Caco-2 (cell line): ENCODE results near the gene TAX1BP3. TPM values are rescaled to one million over a fixed set of nuclear protein-coding genes. Genes with fewer than 3 reads are reported as not detected.

Experiments
- BruUV-seq: library from RNA; stranded (reverse); fragments of 400-500 nt; replicated peaks from 2 replicates; lab custom pipeline; 2021; lab: Mats Ljungman, UMichigan
- CTCF ChIA-PET: fragments of 300-600 bp; sonication (Branson Sonifier 250); formaldehyde crosslinking; loops from one replicate; lab custom pipeline; 2022; ENCODE audit warnings: antibody characterized with exemption; lab: Charles Lee
- POLR2A ChIA-PET: fragments of 300-600 bp; sonication (Branson Sonifier 250); formaldehyde crosslinking; loops from one replicate; lab custom pipeline; 2022; ENCODE audit warnings: antibody characterized with exemption; lab: Charles Lee
- DNase-seq, 2 experiments: peaks; one replicate each; pipeline versions ENCODE4 v3.0.0 to v3.0.0-alpha.2; 2020 to 2022
- H3K27me3 ChIP-seq: replicated peaks from 2 replicates; pipeline ENCODE4 v1.6.0; 2011; ENCODE audit warnings: low read length; ENCODE audit not compliant: control insufficient read depth, insufficient read depth
- H3K36me3 ChIP-seq: 2 replicates; pipeline ENCODE4 v1.5.1; 2011; ENCODE audit warnings: low read length; ENCODE audit not compliant: control insufficient read depth, insufficient read depth
- H3K4me1 ChIP-seq: fragments of 250-450 bp; sonication (Bioruptor Pico); 2 replicates; pipeline ENCODE4 v1.5.1; 2020; ENCODE audit warnings: mild to moderate bottlenecking
- H3K4me3 ChIP-seq: 2 replicates; pipeline ENCODE4 v1.5.1; 2011; ENCODE audit warnings: low read depth, mild to moderate bottlenecking, control low read depth, low read length
- H3K9me3 ChIP-seq: fragments of 250-450 bp; sonication (Bioruptor Pico); 2 replicates; pipeline ENCODE4 v1.5.1; 2020; ENCODE audit warnings: mild to moderate bottlenecking, moderate library complexity
- H3K27ac Mint-ChIP-seq: one replicate; pipeline ENCODE4 v1.8.0; 2022; ENCODE audit warnings: mixed read lengths; ENCODE audit not compliant: unreplicated experiment
- H3K27me3 Mint-ChIP-seq: one replicate; pipeline ENCODE4 v1.8.0; 2022; ENCODE audit warnings: mixed read lengths; ENCODE audit not compliant: insufficient read depth, unreplicated experiment
- H3K36me3 Mint-ChIP-seq: one replicate; pipeline ENCODE4 v1.8.0; 2022; ENCODE audit warnings: mild to moderate bottlenecking, mixed read lengths; ENCODE audit not compliant: insufficient read depth, unreplicated experiment
- H3K4me1 Mint-ChIP-seq: one replicate; pipeline ENCODE4 v1.8.0; 2022; ENCODE audit warnings: low read depth, mixed read lengths; ENCODE audit not compliant: unreplicated experiment
- H3K4me3 Mint-ChIP-seq: one replicate; pipeline ENCODE4 v1.8.0; 2022; ENCODE audit warnings: mild to moderate bottlenecking, moderate library complexity, mixed read lengths; ENCODE audit not compliant: unreplicated experiment
- H3K9me3 Mint-ChIP-seq: one replicate; pipeline ENCODE4 v1.8.0; 2022; ENCODE audit warnings: mixed read lengths; ENCODE audit not compliant: unreplicated experiment
- CTCF ChIP-seq, 2 experiments: fragments of 200-600 bp in 1 of 2; IDR thresholded peaks; 1 replicate in 1 of 2; 2 replicates in 1 of 2; pipeline versions ENCODE4 v1.5.1 to v1.8.0; 2011 to 2022; ENCODE audit warnings: antibody characterized with exemption in 1 of 2, control low read depth in 1 of 2, inconsistent platforms in 1 of 2, low read depth in 1 of 2, low read length in 1 of 2, mild to moderate bottlenecking in 1 of 2, moderate library complexity in 1 of 2; ENCODE audit not compliant: insufficient read depth in 1 of 2, severe bottlenecking in 1 of 2, unreplicated experiment in 1 of 2
- intact Hi-C: fragments of 100-400 bp; cut with micrococcal nuclease; formaldehyde crosslinking; loops from one replicate; pipeline ENCODE4 v1.10.0; 2022; ENCODE audit not compliant: unreplicated experiment
- total RNA-seq: library from RNA; stranded (reverse); gene quantifications from 2 replicates; pipeline ENCODE4 v1.2.3, GENCODE V29; 2022

TAX1BP3 gene
- total RNA-seq, 1 experiment from 2014 or later: 58.2 TPM

- intact Hi-C loops: no loop called here
- no peak overlapping the region for H3K4me3 ChIP-seq
- no peaks in the 10 kb centered on the region for H3K4me1 Mint-ChIP-seq
- H3K27me3 Mint-ChIP-seq: no peaks in the 10 kb centered on the region
- peaks cover 11% of the 10 kb centered on the region for H3K36me3 Mint-ChIP-seq
- no peak for TF ChIP-seq CTCF (IDR thresholded peaks at IDR 0.05; ENCODE audit: insufficient read depth in 1 of 2, low read depth in 1 of 2, low read length in 1 of 2, severe bottlenecking in 1 of 2, unreplicated experiment in 1 of 2)
- no peak overlapping the region for H3K27ac Mint-ChIP-seq
- H3K9me3 ChIP-seq: no peaks in the 10 kb centered on the region
- no peaks in the 10 kb centered on the region for H3K36me3 ChIP-seq
- no peak overlapping the region for H3K4me3 Mint-ChIP-seq
- ChIA-PET CTCF (no interaction called here), POLR2A (no interaction called here)
- H3K9me3 Mint-ChIP-seq: no peaks in the 10 kb centered on the region
- BruUV-seq: no TSS peak
- H3K4me1 ChIP-seq: no peaks in the 10 kb centered on the region
- DNase-seq: no peak
- H3K27me3 ChIP-seq: no peaks in the 10 kb centered on the region
Observed at GRCh38 chr17:3643889-3644349, 24.5 kb downstream of the TAX1BP3 start.

- BruUV-seq: no TSS peak
- no peaks in the 10 kb centered on the region for H3K4me1 Mint-ChIP-seq
- DNase-seq: peak in 1 of 2 experiments; percentile 22
- H3K4me3 Mint-ChIP-seq: no peak overlapping the region
- Histone ChIP-seq H3K9me3 (no peaks in the 10 kb centered on the region), H3K27me3 (no peaks in the 10 kb centered on the region), H3K36me3 (no peaks in the 10 kb centered on the region), H3K4me1 (no peaks in the 10 kb centered on the region), H3K4me3 (no peak overlapping the region)
- no peaks in the 10 kb centered on the region for H3K27me3 Mint-ChIP-seq
- POLR2A ChIA-PET: no interaction called here
- H3K9me3 Mint-ChIP-seq: no peaks in the 10 kb centered on the region
- TF ChIP-seq CTCF (IDR thresholded peaks at IDR 0.05; ENCODE audit: insufficient read depth in 1 of 2, low read depth in 1 of 2, low read length in 1 of 2, severe bottlenecking in 1 of 2, unreplicated experiment in 1 of 2): no peak
- CTCF ChIA-PET: no interaction called here
- intact Hi-C loops: no loop called here
- peaks cover 6% of the 10 kb centered on the region for H3K36me3 Mint-ChIP-seq
- H3K27ac Mint-ChIP-seq: no peak overlapping the region
Observed at GRCh38 chr17:3641717-3642486, 26.5 kb downstream of the TAX1BP3 start.

- BruUV-seq: no TSS peak
- Histone ChIP-seq H3K4me1 (no peaks in the 10 kb centered on the region), H3K36me3 (no peaks in the 10 kb centered on the region), H3K4me3 (no peak overlapping the region), H3K27me3 (no peaks in the 10 kb centered on the region), H3K9me3 (no peaks in the 10 kb centered on the region)
- CTCF ChIA-PET: no interaction called here
- H3K27me3 Mint-ChIP-seq: no peaks in the 10 kb centered on the region
- POLR2A ChIA-PET: interaction anchor here (0.6 kb wide), 1 partner anchor 30 kb away, joined by 7 read pairs; no protein-coding TSS in a partner anchor
- intact Hi-C loops: no loop called here
- H3K27ac Mint-ChIP-seq: no peak overlapping the region
- TF ChIP-seq CTCF (IDR thresholded peaks at IDR 0.05; ENCODE audit: insufficient read depth in 1 of 2, low read depth in 1 of 2, low read length in 1 of 2, severe bottlenecking in 1 of 2, unreplicated experiment in 1 of 2): no peak
- H3K4me3 Mint-ChIP-seq: no peak overlapping the region
- DNase-seq: no peak
- peaks cover 6% of the 10 kb centered on the region for H3K36me3 Mint-ChIP-seq
- H3K9me3 Mint-ChIP-seq: no peaks in the 10 kb centered on the region
- H3K4me1 Mint-ChIP-seq: no peaks in the 10 kb centered on the region
Observed at GRCh38 chr17:3641014-3641413, 27.4 kb downstream of the TAX1BP3 start.
